HG02759 (cell line): ENCODE measurements around the gene ETHE1.

Experiments used
- ATAC-seq: cut with Tn5 transposase; IDR thresholded peaks from one replicate; pipeline ENCODE4 v1.9.1; 2021; ENCODE audit warnings: mild to moderate bottlenecking, moderate library complexity; ENCODE audit not compliant: unreplicated experiment

ETHE1 gene

GRCh38 chr19:43526884-43527859 is at the start of gene ETHE1:
ETHE1 (minus strand) TSS chr19:43527201; CDS start chr19:43527177, 24 bp downstream.
- peak; percentile 79 for ATAC-seq

GRCh38 chr19:43575955-43576878 is 49.2 kb upstream of the ETHE1 start:
- ATAC-seq: no peak

- peak; percentile 96 for ATAC-seq
Observed at GRCh38 chr19:43575156-43575950, 48.4 kb upstream of the ETHE1 start, which contains the start of the genes PINLYP and XRCC1. PINLYP (plus strand) TSS chr19:43575801; CDS start chr19:43577192, 1,391 bp downstream. XRCC1 (minus strand) TSS chr19:43575527; CDS start chr19:43575458, 69 bp downstream.

- no peak for ATAC-seq
Observed at GRCh38 chr19:43574424-43575155, 47.6 kb upstream of the ETHE1 start.

- no peak for ATAC-seq
Observed at GRCh38 chr19:43572171-43572588, 45.2 kb upstream of the ETHE1 start.

- ATAC-seq: no peak
Observed at GRCh38 chr19:43570174-43570791, 43.3 kb upstream of the ETHE1 start.

GRCh38 chr19:43569657-43570056 is 42.7 kb upstream of the ETHE1 start:
- no peak for ATAC-seq

GRCh38 chr19:43564800-43565199 is 37.8 kb upstream of the ETHE1 start:
- ATAC-seq: no peak

GRCh38 chr19:43563816-43564457 is 36.9 kb upstream of the ETHE1 start:
- no peak for ATAC-seq

- peak; percentile 85 for ATAC-seq
Observed at GRCh38 chr19:43562698-43563241, 35.8 kb upstream of the ETHE1 start.

GRCh38 chr19:43562226-43562697 is 35.3 kb upstream of the ETHE1 start:
- no peak for ATAC-seq

GRCh38 chr19:43561139-43561970 is 34.4 kb upstream of the ETHE1 start:
- ATAC-seq: no peak

- no peak for ATAC-seq
Observed at GRCh38 chr19:43560687-43561086, 33.7 kb upstream of the ETHE1 start.

- no peak for ATAC-seq
Observed at GRCh38 chr19:43555185-43555770, 28.3 kb upstream of the ETHE1 start.

GRCh38 chr19:43554317-43554895 is 27.4 kb upstream of the ETHE1 start:
- ATAC-seq: no peak

GRCh38 chr19:43553656-43554055 is 26.7 kb upstream of the ETHE1 start:
- ATAC-seq: no peak

- ATAC-seq: no peak
Observed at GRCh38 chr19:43552616-43553015, 25.6 kb upstream of the ETHE1 start.
